RWPE2 (cell line): ENCODE results near the gene RABGAP1L.
A peak's percentile ranks its signal among the peaks of the same experiment; 100 is the strongest.

Experiments
- ATAC-seq: fragments of 200-7000 bp; cut with Tn5 transposase; 3 replicates; pipeline ENCODE4 v1.9.1; 2021; ENCODE audit warnings: low read depth
- DNase-seq: peaks from one replicate; pipeline ENCODE4 v3.0.0-alpha.2; 2020; ENCODE audit warnings: low spot score
- H3K27ac ChIP-seq: fragments of 450-650 bp; 2 replicates; pipeline ENCODE4 v1.5.1; 2017; ENCODE audit warnings: mild to moderate bottlenecking; ENCODE audit not compliant: poor library complexity, severe bottlenecking
- H3K27me3 ChIP-seq: fragments of 250-450 bp; sonication (Bioruptor Pico); 2 replicates; pipeline ENCODE4 v1.5.1; 2021; ENCODE audit warnings: mild to moderate bottlenecking, moderate library complexity; ENCODE audit not compliant: insufficient read depth, poor library complexity, severe bottlenecking
- H3K36me3 ChIP-seq: fragments of 250-450 bp; sonication (Bioruptor Pico); 2 replicates; pipeline ENCODE4 v1.5.1; 2020; ENCODE audit warnings: low read depth, mild to moderate bottlenecking, moderate library complexity
- H3K4me1 ChIP-seq: fragments of 250-450 bp; sonication (Bioruptor Pico); 2 replicates; pipeline ENCODE4 v1.5.1; 2021; ENCODE audit warnings: mild to moderate bottlenecking, moderate library complexity; ENCODE audit not compliant: insufficient read depth, poor library complexity, severe bottlenecking
- H3K4me3 ChIP-seq: fragments of 250-450 bp; sonication (Bioruptor Pico); 2 replicates; pipeline ENCODE4 v1.5.1; 2021; ENCODE audit warnings: mild to moderate bottlenecking, moderate library complexity; ENCODE audit not compliant: severe bottlenecking
- H3K9me3 ChIP-seq: fragments of 250-450 bp; sonication (Bioruptor Pico); 2 replicates; pipeline ENCODE4 v1.5.1; 2021; ENCODE audit warnings: mild to moderate bottlenecking, moderate library complexity; ENCODE audit not compliant: severe bottlenecking
- CTCF ChIP-seq: fragments of 450-650 bp; IDR thresholded peaks from one replicate; pipeline ENCODE4 v1.5.1; 2017; ENCODE audit warnings: mild to moderate bottlenecking, moderate library complexity; ENCODE audit not compliant: poor library complexity, severe bottlenecking

The RABGAP1L gene

GRCh38 chr1:174736831-174737230, 577.5 kb downstream of the RABGAP1L start:
- DNase-seq: no peak
- Histone ChIP-seq H3K9me3 (no peaks in the 10 kb centered on the region), H3K4me3 (no peak overlapping the region), H3K27ac (no peak overlapping the region), H3K27me3 (no peaks in the 10 kb centered on the region), H3K36me3 (no peaks in the 10 kb centered on the region), H3K4me1 (no peaks in the 10 kb centered on the region)
- TF ChIP-seq CTCF: no peak
- no peak for ATAC-seq

- H3K27ac ChIP-seq: no peak overlapping the region
- TF ChIP-seq CTCF: no peak
Observed at GRCh38 chr1:174740249-174740968, 581.1 kb downstream of the RABGAP1L start.

GRCh38 chr1:174742805-174743653, 583.7 kb downstream of the RABGAP1L start:
- no peaks in the 10 kb centered on the region for H3K4me1 ChIP-seq
- no peaks in the 10 kb centered on the region for H3K27me3 ChIP-seq
- no peak overlapping the region for H3K27ac ChIP-seq
- H3K4me3 ChIP-seq: no peak overlapping the region
- H3K9me3 ChIP-seq: no peaks in the 10 kb centered on the region
- H3K36me3 ChIP-seq: no peaks in the 10 kb centered on the region
- no peak for TF ChIP-seq CTCF
- no peak for DNase-seq
- ATAC-seq: no peak

More at GRCh38 chr1:174740249-174740968, 581.1 kb downstream of the RABGAP1L start:
- Histone ChIP-seq H3K36me3 (no peaks in the 10 kb centered on the region), H3K4me1 (no peaks in the 10 kb centered on the region), H3K4me3 (no peak overlapping the region), H3K9me3 (no peaks in the 10 kb centered on the region), H3K27me3 (no peaks in the 10 kb centered on the region)
- ATAC-seq (peak; percentile 41; the same call in 1 of the 3 replicates), DNase-seq (no peak)

- Histone ChIP-seq H3K27ac (no peak overlapping the region), H3K4me3 (no peak overlapping the region), H3K36me3 (no peaks in the 10 kb centered on the region), H3K27me3 (no peaks in the 10 kb centered on the region), H3K4me1 (no peaks in the 10 kb centered on the region), H3K9me3 (no peaks in the 10 kb centered on the region)
- TF ChIP-seq CTCF: peak; percentile 89
- ATAC-seq: no peak
- no peak for DNase-seq
Observed at GRCh38 chr1:174743654-174744561, 584.6 kb downstream of the RABGAP1L start.
